Measurements from ENCODE around the gene SOX1. TPM values are rescaled to one million over a fixed set of nuclear protein-coding genes. Genes with fewer than 3 reads are reported as not detected.

Gene SOX1
- polyA plus RNA-seq, 1 donor from 2014 or later: 13.2 TPM

- H3F3A ChIP-seq (ENCODE audit: insufficient read depth, low read length, poor library complexity, severe bottlenecking): no peaks in the 10 kb centered on the region
- no peaks in the 10 kb centered on the region for H3K79me2 ChIP-seq (replicated peaks; ENCODE audit: insufficient read depth, low read length)
- H3K9me3 ChIP-seq (ENCODE audit: low read length): peaks cover 2% of the 10 kb centered on the region
- H3K4me3 ChIP-seq (ENCODE audit: low read length): no peak overlapping the region
- no peaks in the 10 kb centered on the region for H3K27me3 ChIP-seq (ENCODE audit: insufficient read depth, low read depth, low read length)
- no peaks in the 10 kb centered on the region for H4K20me1 ChIP-seq (ENCODE audit: insufficient read depth)
- no peak overlapping the region for H2AFZ ChIP-seq (ENCODE audit: low read depth, low read length)
- no peak overlapping the region for H3K9ac ChIP-seq (ENCODE audit: low read length)
- H3K36me3 ChIP-seq (ENCODE audit: insufficient read depth, low read length): no peaks in the 10 kb centered on the region
- no peak overlapping the region for H3K4me2 ChIP-seq (ENCODE audit: low read length)
- H3K9me2 ChIP-seq (ENCODE audit: insufficient read depth, low read length): no peaks in the 10 kb centered on the region
- TF ChIP-seq TAF1 (IDR thresholded peaks at IDR 0.05; ENCODE audit: low read depth): no peak
- no peak for TF ChIP-seq REST (IDR thresholded peaks at IDR 0.05; ENCODE audit: borderline replicate concordance)
- no peak for TF ChIP-seq EZH2 (IDR thresholded peaks at IDR 0.05; ENCODE audit: borderline replicate concordance, insufficient read depth, low read length, poor library complexity, severe bottlenecking)
- no peak for TF ChIP-seq MXI1 (conservative IDR thresholded peaks at IDR 0.05; ENCODE audit: poor library complexity, severe bottlenecking)
- no peak for TF ChIP-seq CTCF (IDR thresholded peaks at IDR 0.05; ENCODE audit: poor library complexity, severe bottlenecking)
- TF ChIP-seq SMC3 (conservative IDR thresholded peaks at IDR 0.05; ENCODE audit: poor library complexity): no peak
- no peak for TF ChIP-seq RAD21 (conservative IDR thresholded peaks at IDR 0.05)
- no peak for TF ChIP-seq EP300 (conservative IDR thresholded peaks at IDR 0.05; ENCODE audit: poor library complexity, severe bottlenecking)
- no peak overlapping the region for H3K27ac ChIP-seq (ENCODE audit: low read length)
These were observed 24.5 kb upstream of the SOX1 start for GRCh38 chr13:112042496-112042895.

GRCh38 chr13:112052213-112052612, 14.7 kb upstream of the SOX1 start:
- H3K27me3 ChIP-seq (ENCODE audit: insufficient read depth, low read depth, low read length): peaks cover 47% of the 10 kb centered on the region
- no peaks in the 10 kb centered on the region for H3K9me3 ChIP-seq (ENCODE audit: low read length)
- no peak overlapping the region for H2AFZ ChIP-seq (ENCODE audit: low read depth, low read length)

More at GRCh38 chr13:112052213-112052612, 14.7 kb upstream of the SOX1 start:
- Histone ChIP-seq H3K9me2 (ENCODE audit: insufficient read depth, low read length) (no peaks in the 10 kb centered on the region), H4K20me1 (ENCODE audit: insufficient read depth) (no peaks in the 10 kb centered on the region), H3K4me3 (ENCODE audit: low read length) (no peak overlapping the region), H3F3A (ENCODE audit: insufficient read depth, low read length, poor library complexity, severe bottlenecking) (no peaks in the 10 kb centered on the region), H3K4me2 (ENCODE audit: low read length) (no peak overlapping the region), H3K9ac (ENCODE audit: low read length) (no peak overlapping the region), H3K27ac (ENCODE audit: low read length) (no peak overlapping the region), H3K36me3 (ENCODE audit: insufficient read depth, low read length) (no peaks in the 10 kb centered on the region), H3K79me2 (replicated peaks; ENCODE audit: insufficient read depth, low read length) (peaks cover 7% of the 10 kb centered on the region)
- TF ChIP-seq EP300 (conservative IDR thresholded peaks at IDR 0.05; ENCODE audit: poor library complexity, severe bottlenecking): no peak
- no peak for TF ChIP-seq POLR2AphosphoS5 (IDR thresholded peaks at IDR 0.05)
- TF ChIP-seq REST (IDR thresholded peaks at IDR 0.05; ENCODE audit: borderline replicate concordance): no peak
- TF ChIP-seq CTCF (IDR thresholded peaks at IDR 0.05; ENCODE audit: poor library complexity, severe bottlenecking): no peak
- TF ChIP-seq SMC3 (conservative IDR thresholded peaks at IDR 0.05; ENCODE audit: poor library complexity): no peak
- TF ChIP-seq MXI1 (conservative IDR thresholded peaks at IDR 0.05; ENCODE audit: poor library complexity, severe bottlenecking): no peak
- no peak for TF ChIP-seq RAD21 (conservative IDR thresholded peaks at IDR 0.05)
- no peak for TF ChIP-seq EZH2 (IDR thresholded peaks at IDR 0.05; ENCODE audit: borderline replicate concordance, insufficient read depth, low read length, poor library complexity, severe bottlenecking)
- no peak for TF ChIP-seq TAF1 (IDR thresholded peaks at IDR 0.05; ENCODE audit: low read depth)
